Natural killer cell (primary cell): ENCODE data around the gene FREM1. TPM values are rescaled to one million over a fixed set of nuclear protein-coding genes. Genes with fewer than 3 reads are reported as not detected.

ENCODE experiments used
- ATAC-seq, 3 donors: fragments of 150-1000 bp in 2 of 3; fragments of 200-7000 bp in 1 of 3; cut with Tn5 transposase; 1 replicate in 1 of 3; 2 replicates in 2 of 3; pipeline ENCODE4 v1.10.0; 2021; ENCODE audit warnings: mild to moderate bottlenecking in 2 of 3, moderate library complexity in 2 of 3
- DNase-seq, 2 donors: peaks; one replicate each; pipeline versions ENCODE4 v3.0.0 to v3.0.0-alpha.2; 2013 to 2021; ENCODE audit warnings: mixed read lengths in 1 of 2
- H3K27ac ChIP-seq: one replicate; pipeline ENCODE4 v1.5.1; 2013; ENCODE audit warnings: mild to moderate bottlenecking, low read length
- H3K27me3 ChIP-seq: one replicate; pipeline ENCODE4 v1.6.1; 2013; ENCODE audit warnings: low read length; ENCODE audit not compliant: control insufficient read depth, insufficient read depth
- H3K36me3 ChIP-seq: one replicate; pipeline ENCODE4 v1.6.1; 2013; ENCODE audit warnings: low read length; ENCODE audit not compliant: control insufficient read depth, insufficient read depth
- H3K4me1 ChIP-seq: one replicate; pipeline ENCODE4 v1.6.1; 2013; ENCODE audit warnings: low read length; ENCODE audit not compliant: control insufficient read depth, insufficient read depth
- H3K4me3 ChIP-seq: one replicate; pipeline ENCODE4 v1.5.1; 2013; ENCODE audit warnings: low read length
- H3K9me3 ChIP-seq: one replicate; pipeline ENCODE4 v1.6.1; 2013; ENCODE audit warnings: low read length; ENCODE audit not compliant: control insufficient read depth, insufficient read depth
- H3K27ac Mint-ChIP-seq, 2 donors: one replicate each; pipeline ENCODE4 v1.8.0; 2022; ENCODE audit warnings: mild to moderate bottlenecking in 2 of 2, mixed read lengths in 2 of 2, moderate library complexity in 1 of 2
- H3K27me3 Mint-ChIP-seq, 2 donors: one replicate each; pipeline ENCODE4 v1.8.0; 2022; ENCODE audit warnings: low read depth in 2 of 2, mixed read lengths in 2 of 2
- H3K36me3 Mint-ChIP-seq: one replicate; pipeline ENCODE4 v1.8.0; 2022; ENCODE audit warnings: mixed read lengths
- H3K4me1 Mint-ChIP-seq, 2 donors: one replicate each; pipeline ENCODE4 v1.8.0; 2022; ENCODE audit warnings: mixed read lengths in 2 of 2
- H3K4me3 Mint-ChIP-seq: one replicate; pipeline ENCODE4 v1.8.0; 2022; ENCODE audit warnings: mild to moderate bottlenecking, moderate library complexity, mixed read lengths
- H3K9me3 Mint-ChIP-seq, 2 donors: one replicate each; pipeline ENCODE4 v1.8.0; 2022; ENCODE audit warnings: mixed read lengths in 2 of 2
- CTCF ChIP-seq: fragments of 200-600 bp; IDR thresholded peaks from one replicate; pipeline ENCODE4 v1.8.0; 2022; ENCODE audit warnings: antibody characterized with exemption
- WGBS: methylation state at CpG from one replicate; pipeline ENCODE4 v1.1.7; 2013; ENCODE audit warnings: missing lambda C conversion rate; ENCODE audit not compliant: insufficient coverage; 5-methylcytosine and 5-hydroxymethylcytosine counted together
- intact Hi-C: fragments of 100-400 bp; cut with micrococcal nuclease; formaldehyde crosslinking; loops from one replicate; pipeline ENCODE4 v1.14.2; 2022
- total RNA-seq, 4 donors: library from RNA; stranded (reverse); fragments of 120-200 nt in 1 of 4; gene quantifications; one replicate each; pipeline versions ENCODE4 v1.2.3 to v1.2.4, GENCODE V29; 2013 to 2022

Gene FREM1
- total RNA-seq, 3 donors from 2014 or later (not counting 1 experiment from before 2014, with no cell fraction given) = 0.05 TPM; not detected in 2

GRCh38 chr9:14945351-14945750 lies 35.1 kb upstream of the FREM1 start:
- peaks cover 2 to 6% of the 10 kb centered on the region in 2 donors for H3K9me3 Mint-ChIP-seq
- H3K4me3 Mint-ChIP-seq = no peak overlapping the region
- Histone ChIP-seq H3K27me3 (no peaks in the 10 kb centered on the region), H3K4me3 (no peak overlapping the region), H3K36me3 (no peaks in the 10 kb centered on the region), H3K4me1 (no peaks in the 10 kb centered on the region), H3K9me3 (peaks cover 6% of the 10 kb centered on the region), H3K27ac (no peak overlapping the region)
- DNase-seq (no peak), ATAC-seq (no peak)
- no peaks in the 10 kb centered on the region for H3K4me1 Mint-ChIP-seq
- peaks cover 0 to 6% of the 10 kb centered on the region in 2 donors for H3K27me3 Mint-ChIP-seq
- no peak overlapping the region for H3K27ac Mint-ChIP-seq
- no peak for TF ChIP-seq CTCF
- H3K36me3 Mint-ChIP-seq = no peaks in the 10 kb centered on the region
- intact Hi-C loops = no loop called here
- WGBS = 94% methylated on average over 4 of the region's 4 CpGs

- peaks cover 0 to 6% of the 10 kb centered on the region in 2 donors for H3K9me3 Mint-ChIP-seq
- H3K27ac ChIP-seq = no peak overlapping the region
- no peaks in the 10 kb centered on the region for H3K4me1 ChIP-seq
- H3K36me3 ChIP-seq = no peaks in the 10 kb centered on the region
- DNase-seq = no peak
- no peaks in the 10 kb centered on the region for H3K27me3 ChIP-seq
- no peak for TF ChIP-seq CTCF
- H3K4me1 Mint-ChIP-seq = no peaks in the 10 kb centered on the region
- 85% methylated on average over 6 of the region's 7 CpGs for WGBS
- H3K27ac Mint-ChIP-seq = no peak overlapping the region
- H3K4me3 Mint-ChIP-seq = no peak overlapping the region
- H3K4me3 ChIP-seq = no peak overlapping the region
- peaks cover 0 to 3% of the 10 kb centered on the region in 2 donors for H3K27me3 Mint-ChIP-seq
- no peaks in the 10 kb centered on the region for H3K9me3 ChIP-seq
- H3K36me3 Mint-ChIP-seq = no peaks in the 10 kb centered on the region
- intact Hi-C loops = no loop called here
- ATAC-seq = no peak
Measured at GRCh38 chr9:14941501-14942405, 31.5 kb upstream of the FREM1 start.

- no peaks in the 10 kb centered on the region for H3K4me1 Mint-ChIP-seq
- no peak for DNase-seq
- Histone ChIP-seq H3K27ac (no peak overlapping the region), H3K4me1 (no peaks in the 10 kb centered on the region), H3K4me3 (no peak overlapping the region), H3K27me3 (no peaks in the 10 kb centered on the region), H3K36me3 (no peaks in the 10 kb centered on the region), H3K9me3 (no peaks in the 10 kb centered on the region)
- no peak for TF ChIP-seq CTCF
- intact Hi-C loops = no loop called here
- peaks cover 0 to 3% of the 10 kb centered on the region in 2 donors for H3K9me3 Mint-ChIP-seq
- ATAC-seq = no peak
- H3K27ac Mint-ChIP-seq = no peak overlapping the region
- no peaks in the 10 kb centered on the region for H3K36me3 Mint-ChIP-seq
- H3K27me3 Mint-ChIP-seq = peaks cover 0 to 3% of the 10 kb centered on the region in 2 donors
- WGBS = 84% methylated on average over 4 of the region's 4 CpGs
- H3K4me3 Mint-ChIP-seq = no peak overlapping the region
Measured at GRCh38 chr9:14939378-14939777, 29.1 kb upstream of the FREM1 start.
